Peyer's patch (tissue), 4 donors: ENCODE data around the gene VAX1. TPM values are rescaled to one million over a fixed set of nuclear protein-coding genes. Genes with fewer than 3 reads are reported as not detected.

Experiments
- DNase-seq, 3 donors: peaks; one replicate each; pipeline ENCODE4 v3.0.0-alpha.2; 2017 to 2019
- H3K27ac ChIP-seq, 4 donors: fragments of 200-600 bp; sonication (generic); one replicate each; pipeline ENCODE4 v1.5.1; 2016 to 2019
- H3K27me3 ChIP-seq, 2 donors: fragments of 200-600 bp; sonication (generic); one replicate each; pipeline ENCODE4 v1.5.1; 2019
- H3K36me3 ChIP-seq, 3 donors: fragments of 200-600 bp; sonication (generic); one replicate each; pipeline ENCODE4 v1.5.1; 2016 to 2019
- H3K4me1 ChIP-seq, 4 donors: fragments of 200-600 bp; sonication (generic); one replicate each; pipeline ENCODE4 v1.5.1; 2016 to 2019
- H3K4me3 ChIP-seq, 4 donors: fragments of 200-600 bp; sonication (generic); 1 replicate in 3 of 4; 2 replicates in 1 of 4; pipeline ENCODE4 v1.5.1; 2016 to 2019; ENCODE audit warnings: mild to moderate bottlenecking in 1 of 4
- H3K9me3 ChIP-seq, 4 donors: fragments of 200-600 bp; sonication (generic); one replicate each; pipeline ENCODE4 v1.5.1; 2016 to 2019; ENCODE audit warnings: mild to moderate bottlenecking in 1 of 4
- POLR2A ChIP-seq, 2 donors: fragments of 450-650 bp; IDR thresholded peaks; one replicate each; pipeline ENCODE4 v1.5.1; 2017; ENCODE audit warnings: antibody characterized with exemption in 2 of 2, mild to moderate bottlenecking in 2 of 2, moderate library complexity in 2 of 2
- total RNA-seq, 4 donors: library from RNA; depleted of rRNA; stranded (reverse); fragments of >200 nt; gene quantifications; one replicate each; pipeline ENCODE4 v1.1.0, GENCODE V29; 2016
- TF ChIP-seq, protein P1 (sequence below), 6 experiments: fragments of 450-650 bp in 4 of 6; fragments of 200-600 bp in 2 of 6; sonication (generic) in 1 of 6; IDR thresholded peaks; one replicate each; pipeline ENCODE4 v1.5.1; 2017 to 2019; ENCODE audit warnings: antibody characterized with exemption in 6 of 6, mild to moderate bottlenecking in 3 of 6, moderate library complexity in 1 of 6

Gene VAX1
- total RNA-seq, 4 donors from 2014 or later, result not detected

- H3K27me3 ChIP-seq, result no peaks in the 10 kb centered on the region
- H3K4me1 ChIP-seq, result no peaks in the 10 kb centered on the region
- no peaks in the 10 kb centered on the region for H3K36me3 ChIP-seq
- H3K4me3 ChIP-seq, result no peak overlapping the region
- H3K27ac ChIP-seq, result no peak overlapping the region
- TF ChIP-seq, protein P1, sequence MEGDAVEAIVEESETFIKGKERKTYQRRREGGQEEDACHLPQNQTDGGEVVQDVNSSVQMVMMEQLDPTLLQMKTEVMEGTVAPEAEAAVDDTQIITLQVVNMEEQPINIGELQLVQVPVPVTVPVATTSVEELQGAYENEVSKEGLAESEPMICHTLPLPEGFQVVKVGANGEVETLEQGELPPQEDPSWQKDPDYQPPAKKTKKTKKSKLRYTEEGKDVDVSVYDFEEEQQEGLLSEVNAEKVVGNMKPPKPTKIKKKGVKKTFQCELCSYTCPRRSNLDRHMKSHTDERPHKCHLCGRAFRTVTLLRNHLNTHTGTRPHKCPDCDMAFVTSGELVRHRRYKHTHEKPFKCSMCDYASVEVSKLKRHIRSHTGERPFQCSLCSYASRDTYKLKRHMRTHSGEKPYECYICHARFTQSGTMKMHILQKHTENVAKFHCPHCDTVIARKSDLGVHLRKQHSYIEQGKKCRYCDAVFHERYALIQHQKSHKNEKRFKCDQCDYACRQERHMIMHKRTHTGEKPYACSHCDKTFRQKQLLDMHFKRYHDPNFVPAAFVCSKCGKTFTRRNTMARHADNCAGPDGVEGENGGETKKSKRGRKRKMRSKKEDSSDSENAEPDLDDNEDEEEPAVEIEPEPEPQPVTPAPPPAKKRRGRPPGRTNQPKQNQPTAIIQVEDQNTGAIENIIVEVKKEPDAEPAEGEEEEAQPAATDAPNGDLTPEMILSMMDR (IDR thresholded peaks at IDR 0.05), result no peak
- TF ChIP-seq POLR2A (IDR thresholded peaks at IDR 0.05), result no peak
- no peaks in the 10 kb centered on the region for H3K9me3 ChIP-seq
- no peak for DNase-seq
Observed at GRCh38 chr10:117152668-117153067, 14.6 kb upstream of the VAX1 start.

DNA sequence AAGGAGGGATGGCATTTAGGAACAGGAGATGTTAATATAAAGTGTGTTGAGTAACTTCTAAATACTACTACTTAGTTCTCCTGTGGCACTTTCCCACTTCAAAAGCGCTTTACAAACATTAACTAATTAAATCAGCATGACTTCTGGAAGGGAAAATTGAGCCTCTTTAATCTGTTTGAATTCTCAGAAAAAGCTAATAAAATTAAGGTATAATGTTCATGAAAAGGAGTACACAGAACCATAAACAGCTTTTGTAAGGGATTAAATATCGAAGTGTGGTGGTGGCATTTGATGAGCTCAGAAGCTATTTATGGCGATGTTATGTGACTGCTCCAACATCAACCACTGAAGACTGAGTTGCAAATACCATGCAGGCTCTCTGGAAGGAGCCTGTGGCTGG is 10.2 kb upstream of the VAX1 start:
- TF ChIP-seq, protein P1 (IDR thresholded peaks at IDR 0.05), result no peak
- no peak for TF ChIP-seq POLR2A (IDR thresholded peaks at IDR 0.05)
- peaks cover 0 to under 1% of the 10 kb centered on the region in 2 donors for H3K27me3 ChIP-seq
- H3K27ac ChIP-seq, result no peak overlapping the region
- no peaks in the 10 kb centered on the region for H3K4me1 ChIP-seq
- no peak for DNase-seq
- no peaks in the 10 kb centered on the region for H3K36me3 ChIP-seq
- H3K4me3 ChIP-seq, result no peak overlapping the region
- H3K9me3 ChIP-seq, result peaks cover 0 to 6% (median 0%) of the 10 kb centered on the region in 4 donors

DNA sequence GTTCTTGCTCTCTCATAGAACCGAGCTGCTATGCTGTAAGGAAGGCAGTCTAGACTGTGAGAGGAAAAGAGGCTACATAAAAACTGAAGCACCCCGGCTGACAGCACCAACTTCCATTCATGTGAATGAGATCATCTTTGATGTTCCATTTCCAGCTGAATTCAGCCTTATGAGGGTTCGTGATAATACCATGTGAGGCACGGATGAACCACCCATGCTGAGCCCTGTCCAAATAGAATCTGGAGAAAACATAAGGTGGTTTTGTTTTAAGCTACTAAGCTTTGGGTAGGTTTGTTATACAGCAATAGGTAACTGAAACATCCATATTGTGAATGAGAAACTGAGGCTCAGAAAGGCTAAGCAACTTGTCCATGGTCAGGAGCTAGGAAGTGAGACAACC is 6.9 kb upstream of the VAX1 start:
- DNase-seq, result no peak
- Histone ChIP-seq H3K9me3 (peaks cover 0 to 6% (median 1%) of the 10 kb centered on the region in 4 donors), H3K27ac (no peak overlapping the region), H3K36me3 (no peaks in the 10 kb centered on the region), H3K4me3 (no peak overlapping the region), H3K4me1 (no peaks in the 10 kb centered on the region), H3K27me3 (peaks cover 0 to 16% of the 10 kb centered on the region in 2 donors)
- no peak for TF ChIP-seq POLR2A (IDR thresholded peaks at IDR 0.05)
- TF ChIP-seq, protein P1 (IDR thresholded peaks at IDR 0.05), result no peak

- DNase-seq, result no peak
- H3K9me3 ChIP-seq, result peaks cover 0 to 6% (median 1%) of the 10 kb centered on the region in 4 donors
- no peak overlapping the region for H3K4me3 ChIP-seq
- TF ChIP-seq, protein P1 (IDR thresholded peaks at IDR 0.05), result no peak
- no peak for TF ChIP-seq POLR2A (IDR thresholded peaks at IDR 0.05)
- H3K4me1 ChIP-seq, result peaks cover 0 to under 1% (median 0%) of the 10 kb centered on the region in 4 donors
- H3K36me3 ChIP-seq, result no peaks in the 10 kb centered on the region
- peaks cover 0 to 34% of the 10 kb centered on the region in 2 donors for H3K27me3 ChIP-seq
- no peak overlapping the region for H3K27ac ChIP-seq
Observed at GRCh38 chr10:117143103-117143823, 5.2 kb upstream of the VAX1 start.

DNA sequence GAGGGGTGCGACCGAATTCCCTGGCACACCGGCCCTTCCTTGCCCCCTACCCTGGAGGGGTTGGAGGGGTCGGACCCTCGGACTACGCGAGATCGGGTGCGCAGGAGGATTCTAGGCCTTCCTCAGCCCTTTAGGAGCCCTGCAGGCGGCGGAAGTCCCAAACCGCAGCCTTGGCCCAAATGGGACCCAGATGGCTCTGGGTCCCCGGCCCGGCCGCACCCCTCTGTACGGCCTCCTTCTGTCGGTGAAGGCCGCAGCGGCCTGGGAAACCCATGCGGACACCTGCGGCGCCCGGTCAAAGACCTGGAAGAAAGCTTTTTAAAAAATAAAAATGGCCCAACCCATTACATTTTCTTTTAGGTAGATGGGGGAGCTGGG is 2.4 kb upstream of the VAX1 start:
- Histone ChIP-seq H3K4me1 (peaks cover 0 to 16% (median 0%) of the 10 kb centered on the region in 4 donors), H3K9me3 (peaks cover 0 to 7% (median 3%) of the 10 kb centered on the region in 4 donors), H3K27me3 (peaks cover 0 to 58% of the 10 kb centered on the region in 2 donors), H3K36me3 (no peaks in the 10 kb centered on the region), H3K4me3 (no peak overlapping the region), H3K27ac (no peak overlapping the region)
- DNase-seq, result no peak
- no peak for TF ChIP-seq POLR2A (IDR thresholded peaks at IDR 0.05)
